Activated CD8-positive, alpha-beta T cell treated with anti-CD3 and anti-CD28 coated beads for 36 hours (primary cell): ENCODE measurements around the gene WNT7B. TPM values are rescaled to one million over a fixed set of nuclear protein-coding genes. Genes with fewer than 3 reads are reported as not detected.

Source experiments
- ATAC-seq: fragments of 200-7000 bp; cut with Tn5 transposase; one replicate; pipeline ENCODE4 v1.10.0; 2021; ENCODE audit warnings: mild to moderate bottlenecking, moderate library complexity
- CTCF ChIA-PET: fragments of 350-600 bp; sonication (Branson Sonifier 250); formaldehyde crosslinking; loops from one replicate; lab custom pipeline; 2021; ENCODE audit warnings: antibody characterized with exemption; lab: Charles Lee
- POLR2A ChIA-PET: fragments of 350-600 bp; sonication (Branson Sonifier 250); formaldehyde crosslinking; loops from one replicate; lab custom pipeline; 2021; ENCODE audit warnings: antibody characterized with exemption; lab: Charles Lee
- DNase-seq: peaks from one replicate; pipeline ENCODE4 v3.0.0-alpha.2; 2020
- H3K27ac Mint-ChIP-seq: one replicate; pipeline ENCODE4 v1.8.0; 2021; ENCODE audit warnings: mild to moderate bottlenecking, mixed read lengths
- H3K27me3 Mint-ChIP-seq: one replicate; pipeline ENCODE4 v1.8.0; 2021; ENCODE audit warnings: mixed read lengths
- H3K36me3 Mint-ChIP-seq: one replicate; pipeline ENCODE4 v1.8.0; 2021; ENCODE audit warnings: low read depth, mixed read lengths
- H3K4me1 Mint-ChIP-seq: one replicate; pipeline ENCODE4 v1.8.0; 2021; ENCODE audit warnings: low read depth, mixed read lengths
- H3K4me3 Mint-ChIP-seq: one replicate; pipeline ENCODE4 v1.8.0; 2021; ENCODE audit warnings: mild to moderate bottlenecking, moderate library complexity, mixed read lengths
- H3K9me3 Mint-ChIP-seq: one replicate; pipeline ENCODE4 v1.8.0; 2021; ENCODE audit warnings: mixed read lengths
- CTCF ChIP-seq: fragments of 200-600 bp; IDR thresholded peaks from one replicate; pipeline ENCODE4 v1.8.0; 2022; ENCODE audit warnings: antibody characterized with exemption, mild to moderate bottlenecking
- intact Hi-C: fragments of 100-400 bp; cut with micrococcal nuclease; formaldehyde crosslinking; loops from one replicate; pipeline ENCODE4 v1.10.0; 2022
- total RNA-seq, 2 experiments: library from RNA; stranded (reverse); gene quantifications; one replicate each; pipeline ENCODE4 v1.2.3, GENCODE V29; 2021

Gene WNT7B
- total RNA-seq, 2 experiments from 2014 or later: not detected

- no peaks in the 10 kb centered on the region for H3K36me3 Mint-ChIP-seq
- H3K4me3 Mint-ChIP-seq: no peak overlapping the region
- ChIA-PET CTCF (interaction anchor here (1.0 kb wide), 1 partner anchor 111 kb away, joined by 3 read pairs; no protein-coding TSS in a partner anchor), POLR2A (no interaction called here)
- intact Hi-C loops: loop anchor here (2.0 kb wide), 1 partner anchor 110 kb away; no protein-coding TSS in a partner anchor
- no peak overlapping the region for H3K27ac Mint-ChIP-seq
- DNase-seq (no peak), ATAC-seq (no peak)
- H3K9me3 Mint-ChIP-seq: no peaks in the 10 kb centered on the region
- H3K27me3 Mint-ChIP-seq: peaks cover 52% of the 10 kb centered on the region
- no peak for TF ChIP-seq CTCF
- H3K4me1 Mint-ChIP-seq: peaks cover 12% of the 10 kb centered on the region
Observed at GRCh38 chr22:45974498-45974897, 2.5 kb downstream of the WNT7B start.

GRCh38 chr22:45972889-45973253 lies 4.1 kb downstream of the WNT7B start:
- no peak for DNase-seq
- Mint-ChIP-seq H3K4me1 (peaks cover 9% of the 10 kb centered on the region), H3K36me3 (no peaks in the 10 kb centered on the region), H3K27me3 (peaks cover 58% of the 10 kb centered on the region), H3K4me3 (no peak overlapping the region), H3K27ac (no peak overlapping the region), H3K9me3 (no peaks in the 10 kb centered on the region)
- intact Hi-C loops: no loop called here
- ATAC-seq: no peak
- CTCF ChIA-PET: interaction anchor here (0.9 kb wide), 1 partner anchor 110 kb away, joined by 5 read pairs; no protein-coding TSS in a partner anchor
- POLR2A ChIA-PET: no interaction called here
- TF ChIP-seq CTCF: no peak

- intact Hi-C loops: no loop called here
- ChIA-PET POLR2A (no interaction called here), CTCF (interaction anchor here (0.9 kb wide), 1 partner anchor 109 kb away, joined by 5 read pairs; no protein-coding TSS in a partner anchor)
- ATAC-seq (no peak), DNase-seq (no peak)
- Mint-ChIP-seq H3K4me3 (no peak overlapping the region), H3K27ac (no peak overlapping the region), H3K27me3 (peaks cover 52% of the 10 kb centered on the region), H3K36me3 (no peaks in the 10 kb centered on the region), H3K4me1 (peaks cover 5% of the 10 kb centered on the region), H3K9me3 (no peaks in the 10 kb centered on the region)
- no peak for TF ChIP-seq CTCF
Observed at GRCh38 chr22:45972091-45972888, 4.7 kb downstream of the WNT7B start.

- DNase-seq (no peak), ATAC-seq (no peak)
- TF ChIP-seq CTCF: no peak
- H3K36me3 Mint-ChIP-seq: no peaks in the 10 kb centered on the region
- no peak overlapping the region for H3K4me3 Mint-ChIP-seq
- no peak overlapping the region for H3K27ac Mint-ChIP-seq
- intact Hi-C loops: no loop called here
- H3K9me3 Mint-ChIP-seq: no peaks in the 10 kb centered on the region
- ChIA-PET POLR2A (no interaction called here), CTCF (no interaction called here)
- peaks cover 53% of the 10 kb centered on the region for H3K27me3 Mint-ChIP-seq
- H3K4me1 Mint-ChIP-seq: peaks cover 4% of the 10 kb centered on the region
Observed at GRCh38 chr22:45971408-45972028, 5.4 kb downstream of the WNT7B start.
